HEK293 (cell line): ENCODE results near the gene HINFP.

ENCODE experiments used
- YY1 ChIP-seq: fragments of 450-650 bp; formaldehyde crosslinking; IDR thresholded peaks from 2 replicates; pipeline ENCODE4 v1.5.1; 2018; ENCODE audit warnings: missing biosample characterization, missing genetic modification characterization
- ZNF704 ChIP-seq: fragments of 450-650 bp; formaldehyde crosslinking; IDR thresholded peaks from 2 replicates; pipeline ENCODE4 v1.5.1; 2016; ENCODE audit warnings: missing biosample characterization, missing genetic modification characterization
- ZNF777 ChIP-seq: fragments of 450-650 bp; formaldehyde crosslinking; IDR thresholded peaks from 2 replicates; pipeline ENCODE4 v1.5.1; 2017; ENCODE audit warnings: missing biosample characterization, missing genetic modification characterization, borderline replicate concordance
- TF ChIP-seq, protein P1 (sequence below): fragments of 450-650 bp; formaldehyde crosslinking; IDR thresholded peaks from 2 replicates; pipeline ENCODE4 v1.5.1; 2016; ENCODE audit warnings: missing biosample characterization, missing genetic modification characterization

GRCh38 chr11:119154178-119154577 is 32.8 kb downstream of the HINFP start:
- TF ChIP-seq YY1 (tag by site-specific recombination) (no peak), ZNF704 (tag by site-specific recombination) (no peak), ZNF777 (tag by site-specific recombination) (no peak)
- TF ChIP-seq, protein P1, sequence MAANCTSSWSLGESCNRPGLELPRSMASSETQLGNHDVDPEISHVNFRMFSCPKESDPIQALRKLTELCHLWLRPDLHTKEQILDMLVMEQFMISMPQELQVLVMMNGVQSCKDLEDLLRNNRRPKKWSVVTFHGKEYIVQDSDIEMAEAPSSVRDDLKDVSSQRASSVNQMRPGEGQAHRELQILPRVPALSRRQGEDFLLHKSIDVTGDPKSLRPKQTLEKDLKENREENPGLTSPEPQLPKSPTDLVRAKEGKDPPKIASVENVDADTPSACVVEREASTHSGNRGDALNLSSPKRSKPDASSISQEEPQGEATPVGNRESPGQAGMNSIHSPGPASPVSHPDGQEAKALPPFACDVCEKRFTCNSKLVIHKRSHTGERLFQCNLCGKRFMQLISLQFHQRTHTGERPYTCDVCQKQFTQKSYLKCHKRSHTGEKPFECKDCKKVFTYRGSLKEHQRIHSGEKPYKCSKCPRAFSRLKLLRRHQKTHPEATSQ (tag by site-specific recombination) = no peak
